ENCODE measurements around the gene ZNF318. TPM values are rescaled to one million over a fixed set of nuclear protein-coding genes. Genes with fewer than 3 reads are reported as not detected.
"Not testable (repeated sequence)": the region's sequence is repeated elsewhere in the genome, so short reads cannot be mapped to it uniquely, and the experiment has no call there.

The ZNF318 gene
- total RNA-seq, 1 donor, result 6.7 TPM

GRCh38 chr6:43347444-43347843 lies 22.0 kb downstream of the ZNF318 start:
- no peak for DNase-seq (ENCODE audit: low read depth in 2 of 3, low spot score in 2 of 3)

DNA sequence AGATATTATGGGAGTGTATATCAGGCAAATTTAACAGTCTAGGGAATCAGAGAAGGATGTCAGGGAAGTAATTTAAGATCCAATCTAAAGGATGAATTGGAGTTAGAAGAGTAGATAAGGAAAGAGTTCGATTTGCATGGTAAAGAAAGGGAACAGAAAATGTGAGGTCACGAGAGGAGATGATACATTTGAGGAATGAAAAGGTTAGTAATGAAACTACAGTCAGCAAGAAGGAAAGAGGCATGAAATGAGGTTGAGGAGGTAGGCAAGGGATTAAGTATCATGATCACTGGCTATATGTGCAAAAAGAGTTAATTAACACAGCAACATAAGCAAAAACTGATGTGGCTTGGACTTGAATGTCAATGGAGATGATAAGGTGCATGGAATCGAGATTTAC lies 22.4 kb downstream of the ZNF318 start:
- DNase-seq (ENCODE audit: low read depth in 2 of 3, low spot score in 2 of 3), result no peak

DNA sequence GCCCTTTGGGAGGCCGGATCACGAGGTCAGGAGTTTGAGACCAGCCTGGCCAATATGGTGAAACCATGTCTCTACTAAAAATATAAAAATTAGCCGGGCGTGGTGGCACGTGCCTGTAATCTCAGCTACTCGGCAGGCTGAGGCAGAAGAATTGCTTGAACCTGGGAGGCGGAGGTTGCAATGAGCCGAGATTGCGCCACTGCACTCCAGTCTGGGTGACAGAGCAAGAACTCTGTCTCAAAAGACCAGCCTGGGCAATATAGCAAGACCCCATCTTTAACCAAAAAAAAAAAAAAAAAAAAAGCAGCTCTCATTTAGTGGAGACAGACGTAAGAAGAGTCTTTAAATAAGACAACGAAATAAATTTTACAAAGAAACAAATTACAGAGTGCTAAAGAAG lies 23.2 kb downstream of the ZNF318 start:
- not testable (repeated sequence) for DNase-seq (ENCODE audit: low read depth in 2 of 3, low spot score in 2 of 3)

DNA sequence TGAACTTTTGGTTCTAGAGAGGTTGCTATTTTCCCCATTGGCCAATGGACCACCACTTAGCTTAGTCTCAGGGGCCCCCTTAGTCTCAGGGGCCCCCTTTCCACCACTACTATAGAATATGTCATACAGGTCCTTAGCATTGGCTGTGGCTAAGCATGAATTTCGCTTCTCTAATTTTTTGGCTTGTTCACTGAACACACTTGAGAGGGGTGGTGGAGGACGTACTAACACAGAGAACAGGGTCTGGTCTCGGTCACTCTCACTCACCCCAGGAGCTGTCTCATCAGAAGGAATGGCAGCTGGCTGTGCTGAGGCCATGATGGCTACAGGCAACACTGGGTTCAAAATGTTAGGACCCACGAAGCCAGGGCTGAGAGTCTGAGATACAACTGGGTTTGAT lies 30.3 kb downstream of the ZNF318 start:
- DNase-seq (ENCODE audit: low read depth in 2 of 3, low spot score in 2 of 3), result no peak

DNA sequence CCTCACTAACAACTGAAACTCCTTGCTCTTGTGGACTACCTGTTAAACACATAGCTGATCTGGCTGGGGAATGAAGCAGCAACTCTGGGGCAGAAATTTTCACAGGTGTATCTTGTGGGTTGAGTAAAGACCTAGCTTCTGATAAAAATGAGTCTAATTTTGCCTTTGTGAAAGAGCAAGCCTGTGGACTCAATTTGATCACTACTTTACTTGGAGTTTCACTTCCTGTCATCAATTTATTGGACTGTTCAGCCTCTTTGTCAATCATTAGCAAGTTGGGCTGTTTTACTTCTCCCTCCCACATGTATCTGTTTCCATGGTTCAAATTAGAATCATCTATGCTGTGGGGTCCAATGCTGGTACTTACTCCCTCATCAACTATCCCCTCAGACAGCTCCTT lies 31.2 kb downstream of the ZNF318 start:
- DNase-seq (ENCODE audit: low read depth in 2 of 3, low spot score in 2 of 3), result no peak

DNA sequence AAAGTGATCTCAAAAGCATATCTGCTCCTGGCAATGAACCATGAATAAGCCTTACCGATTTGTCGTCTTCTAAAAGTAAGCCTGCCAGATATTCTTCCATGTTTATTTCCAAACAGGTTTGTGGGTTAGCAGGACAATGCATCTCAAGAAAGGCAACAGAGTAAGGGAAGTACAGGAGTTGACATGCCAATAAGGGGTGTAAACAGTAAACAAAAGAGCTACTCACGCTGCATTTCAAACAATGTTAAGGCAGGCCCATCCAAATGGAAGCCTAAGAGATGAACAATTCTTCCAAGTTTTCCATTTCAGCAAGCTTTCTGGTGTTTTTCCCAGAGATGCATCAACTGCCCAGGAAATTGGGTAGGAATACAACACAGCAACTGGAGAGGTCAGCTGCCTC lies 33.1 kb downstream of the ZNF318 start:
- no peak for DNase-seq (ENCODE audit: low read depth in 2 of 3, low spot score in 2 of 3)

DNA sequence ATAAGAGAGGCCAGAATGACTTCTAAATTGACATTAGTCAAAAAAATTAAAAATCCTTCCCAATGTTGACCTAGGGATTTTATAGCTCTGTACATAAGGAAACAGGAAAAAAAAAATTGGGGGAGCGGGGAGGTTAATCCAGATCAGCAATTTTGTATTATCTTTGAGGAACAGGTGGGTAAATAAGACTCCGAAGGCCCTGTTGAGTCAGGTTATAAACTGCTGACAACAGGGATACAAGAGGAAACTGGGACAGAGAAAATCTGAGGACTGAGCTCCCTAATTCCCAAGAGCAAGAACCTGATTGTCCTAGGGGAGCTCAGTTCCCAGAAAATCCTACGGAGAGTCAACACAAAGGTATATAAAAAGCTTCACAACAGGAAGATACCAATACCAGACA lies 34.0 kb downstream of the ZNF318 start:
- DNase-seq (ENCODE audit: low read depth in 2 of 3, low spot score in 2 of 3), result no peak

DNA sequence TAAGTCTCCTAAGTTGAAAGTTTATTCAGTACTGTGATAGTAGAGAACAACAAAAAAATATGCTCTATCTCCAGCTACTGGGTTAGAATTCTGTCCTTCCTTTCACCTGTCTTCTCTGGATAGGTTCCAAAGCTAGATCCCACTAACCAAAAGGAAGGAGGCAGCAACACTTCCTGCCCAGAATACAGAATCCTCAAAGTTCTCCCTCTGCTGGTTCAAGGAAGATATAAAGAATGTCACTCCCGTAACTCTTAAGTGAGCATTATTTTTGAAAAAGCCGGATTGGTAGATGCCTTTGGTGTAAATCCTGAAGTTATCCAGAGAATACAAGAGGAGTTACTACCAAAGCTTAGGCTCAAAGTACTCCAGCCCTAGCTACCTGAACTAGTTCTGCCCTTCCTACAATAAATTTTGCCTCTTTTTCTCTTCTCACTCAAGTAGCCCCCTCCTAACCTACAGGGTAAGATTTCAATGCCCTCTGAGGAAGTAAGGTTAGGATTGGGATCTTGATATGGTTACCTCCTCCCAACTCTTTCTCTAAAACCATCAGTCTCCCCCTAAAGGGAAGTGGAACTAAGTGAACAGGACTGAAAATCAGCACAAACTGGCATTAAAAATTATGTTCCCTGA lies 34.9 kb downstream of the ZNF318 start:
- DNase-seq (ENCODE audit: low read depth in 2 of 3, low spot score in 2 of 3), result peak in 2 of 3 donors; percentile 27 to 46

GRCh38 chr6:43331891-43332290 lies 37.6 kb downstream of the ZNF318 start:
- DNase-seq (ENCODE audit: low read depth in 2 of 3, low spot score in 2 of 3), result no peak

- DNase-seq (ENCODE audit: low read depth in 2 of 3, low spot score in 2 of 3), result no peak
These were observed 38.0 kb downstream of the ZNF318 start for GRCh38 chr6:43331470-43331869.

DNA sequence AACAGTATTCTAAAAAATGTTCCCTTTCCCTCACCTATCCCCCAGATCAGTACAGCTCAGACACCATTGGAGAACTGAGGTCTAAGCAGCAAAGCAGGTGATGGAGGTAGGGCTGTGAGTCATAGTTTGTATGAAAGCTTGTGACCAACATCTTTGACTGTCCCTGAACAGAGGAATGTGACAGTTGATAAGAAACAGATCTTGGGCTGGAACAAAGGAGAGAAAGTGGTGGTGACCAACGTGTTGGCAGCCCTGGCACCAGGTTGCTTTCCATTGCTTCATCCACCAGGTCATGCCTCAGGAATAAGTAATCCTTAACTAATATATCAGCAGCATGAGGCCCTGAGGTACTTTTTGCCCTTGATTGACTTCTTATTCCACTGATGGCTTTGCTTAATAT lies 40.9 kb downstream of the ZNF318 start:
- DNase-seq (ENCODE audit: low read depth in 2 of 3, low spot score in 2 of 3), result no peak

GRCh38 chr6:43325876-43326275 lies 43.6 kb downstream of the ZNF318 start:
- DNase-seq (ENCODE audit: low read depth in 2 of 3, low spot score in 2 of 3), result no peak

- DNase-seq (ENCODE audit: low read depth in 2 of 3, low spot score in 2 of 3), result no peak
These were observed 51.4 kb downstream of the ZNF318 start for GRCh38 chr6:43318011-43318410.

DNA sequence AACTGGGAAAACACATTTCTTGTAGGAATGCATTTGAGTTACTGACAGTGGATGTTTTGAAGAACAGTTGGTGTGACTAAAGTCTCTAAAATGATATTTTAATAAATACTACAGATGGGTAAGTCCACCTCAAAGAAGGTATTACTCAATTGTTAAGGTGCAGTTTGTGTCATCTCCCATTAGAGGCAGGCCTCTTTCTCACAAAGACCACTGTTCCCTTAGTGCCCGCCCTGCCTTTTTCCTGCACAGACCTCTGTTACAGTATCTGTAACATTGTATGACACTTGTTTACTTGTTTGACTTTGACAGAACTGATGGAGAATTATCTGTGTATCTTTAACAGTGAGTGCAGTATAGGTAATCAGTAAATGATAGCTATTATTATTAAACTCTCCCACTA lies 55.6 kb downstream of the ZNF318 start:
- no peak for DNase-seq (ENCODE audit: low read depth in 2 of 3, low spot score in 2 of 3)

DNA sequence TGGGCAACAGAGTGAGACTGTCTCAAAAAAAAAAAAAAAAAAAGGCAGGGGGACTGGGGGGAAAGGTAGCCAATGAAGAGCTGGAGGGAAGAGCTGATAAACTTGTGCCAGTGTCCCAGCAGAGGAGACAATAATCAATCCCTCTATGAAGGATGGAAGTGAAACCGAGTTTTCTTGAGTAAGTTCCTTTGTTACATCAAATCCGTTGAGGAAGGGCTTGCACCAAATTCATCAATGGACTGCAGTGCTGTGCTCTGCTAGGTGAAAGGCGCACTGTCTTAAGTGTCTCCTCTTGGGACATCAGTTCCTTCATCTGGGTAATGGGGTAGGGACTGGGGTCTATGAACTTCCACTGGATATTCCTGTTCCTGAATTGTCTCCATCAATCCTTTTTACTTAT lies 57.8 kb downstream of the ZNF318 start:
- DNase-seq (ENCODE audit: low read depth in 2 of 3, low spot score in 2 of 3), result no peak

- DNase-seq (ENCODE audit: low read depth in 2 of 3, low spot score in 2 of 3), result peak in 1 of 3 donors; percentile 67
These were observed 58.8 kb downstream of the ZNF318 start for GRCh38 chr6:43310624-43311023.

- DNase-seq (ENCODE audit: low read depth in 2 of 3, low spot score in 2 of 3), result no peak
These were observed 59.3 kb downstream of the ZNF318 start for GRCh38 chr6:43310134-43310533.

DNA sequence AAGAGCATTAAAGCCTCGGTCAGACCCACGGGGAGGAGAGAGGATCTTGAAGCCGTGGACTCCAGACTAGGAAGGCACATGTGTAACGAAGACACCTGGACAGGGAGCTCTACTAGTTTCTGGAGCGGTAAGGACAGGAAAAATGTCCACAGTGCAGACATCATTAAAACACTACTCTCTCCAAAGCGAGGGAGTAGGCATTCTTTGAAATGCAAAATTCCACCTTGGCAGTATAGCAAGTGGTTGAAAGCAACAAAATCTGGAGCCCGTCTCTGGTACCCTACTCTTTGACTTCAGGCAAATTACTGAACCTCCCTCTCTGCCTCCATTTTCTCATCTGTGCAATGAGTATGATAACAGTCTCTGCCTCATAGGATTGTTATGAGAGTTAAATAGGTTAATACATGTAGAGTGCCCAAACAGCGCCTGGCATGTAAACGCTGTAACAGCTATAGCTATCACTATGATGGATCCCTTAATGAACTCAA lies 60.4 kb downstream of the ZNF318 start:
- no peak for DNase-seq (ENCODE audit: low read depth in 2 of 3, low spot score in 2 of 3)

GRCh38 chr6:43308101-43308989 lies 61.1 kb downstream of the ZNF318 start, which contains the start of gene CRIP3:
Gene CRIP3 (minus strand): TSS chr6:43308826. CDS start chr6:43308792, 34 bp downstream.
- DNase-seq (ENCODE audit: low read depth in 2 of 3, low spot score in 2 of 3), result peak in 2 of 3 donors; percentile 58 to 67

DNA sequence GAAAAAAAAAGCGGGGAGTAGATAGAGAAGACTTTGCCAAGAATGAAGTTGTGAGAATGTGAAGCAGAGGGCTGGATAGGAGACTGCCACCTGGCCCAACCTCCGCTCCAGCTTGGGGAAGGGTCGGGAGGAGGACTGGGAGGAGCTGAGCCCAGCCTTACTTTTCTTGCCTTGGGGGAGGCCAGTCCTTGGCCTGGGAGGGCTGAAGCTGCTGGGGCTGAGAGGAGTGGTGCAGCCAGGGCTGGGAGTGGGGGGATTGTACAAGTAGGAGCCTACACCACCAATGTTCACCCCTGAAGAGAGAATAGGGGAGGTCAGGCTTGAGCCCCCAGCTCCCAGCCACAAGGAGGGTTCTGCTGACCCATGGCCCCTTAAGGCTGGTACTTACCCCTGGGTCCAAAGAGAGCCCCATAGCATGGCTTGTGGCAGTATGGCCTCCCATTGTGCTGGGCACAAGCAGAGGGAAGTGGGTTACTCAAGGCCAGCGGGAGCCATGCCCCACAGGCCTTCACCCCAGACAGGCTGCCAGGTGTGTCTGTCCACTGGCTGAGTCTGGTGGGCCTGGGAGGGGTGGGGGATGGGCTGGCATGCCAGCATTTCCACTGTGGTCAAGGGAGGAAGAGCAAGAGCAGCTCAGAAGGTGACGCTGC lies 61.9 kb downstream of the ZNF318 start:
- no peak for DNase-seq (ENCODE audit: low read depth in 2 of 3, low spot score in 2 of 3)

DNA sequence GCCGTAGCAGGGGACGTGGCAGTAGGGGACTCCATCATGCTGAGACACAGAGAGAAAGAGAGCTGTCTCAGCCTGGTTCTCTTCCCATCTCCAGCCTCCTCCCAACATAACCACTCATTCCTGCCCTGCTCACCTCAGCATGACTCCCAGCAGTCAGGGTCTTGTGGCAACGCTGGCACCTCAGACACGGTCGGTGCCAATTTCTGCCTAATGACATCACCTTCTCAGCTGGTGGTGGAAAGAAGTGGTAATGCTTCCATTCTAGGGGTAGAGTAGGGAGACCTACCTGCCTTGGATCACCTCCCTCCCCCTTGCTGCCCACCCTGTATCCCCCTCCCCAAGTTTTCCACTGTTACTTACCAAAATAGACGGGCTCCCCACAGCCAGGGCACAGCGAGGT lies 63.4 kb downstream of the ZNF318 start:
- DNase-seq (ENCODE audit: low read depth in 2 of 3, low spot score in 2 of 3), result no peak
